Activated CD8-positive, alpha-beta memory T cell treated with anti-CD3 and anti-CD28 coated beads, Interleukin-2, amount 10 ng/mL, durations not matched to agents 7 days and 5 days (primary cell): Measurements from ENCODE around the gene MAML3. TPM values are rescaled to one million over a fixed set of nuclear protein-coding genes. Genes with fewer than 3 reads are reported as not detected.
A peak's percentile ranks its signal among the peaks of the same experiment; 100 is the strongest.

Experiments
- ATAC-seq: fragments of 150-1000 bp; cut with Tn5 transposase; one replicate; pipeline ENCODE4 v1.10.0; 2021; ENCODE audit warnings: moderate library complexity
- CTCF ChIA-PET: fragments of 350-600 bp; sonication (Branson Sonifier 250); formaldehyde crosslinking; loops from one replicate; lab custom pipeline; 2021; ENCODE audit warnings: antibody characterized with exemption; lab: Charles Lee
- DNase-seq: peaks from one replicate; pipeline ENCODE4 v3.0.0-alpha.2; 2020
- H3K27ac Mint-ChIP-seq: one replicate; pipeline ENCODE4 v1.8.0; 2021; ENCODE audit warnings: mild to moderate bottlenecking, mixed read lengths
- H3K27me3 Mint-ChIP-seq: one replicate; pipeline ENCODE4 v1.8.0; 2021; ENCODE audit warnings: mixed read lengths
- H3K36me3 Mint-ChIP-seq: one replicate; pipeline ENCODE4 v1.8.0; 2021; ENCODE audit warnings: mild to moderate bottlenecking, mixed read lengths
- H3K4me1 Mint-ChIP-seq: one replicate; pipeline ENCODE4 v1.8.0; 2021; ENCODE audit warnings: mixed read lengths
- H3K4me3 Mint-ChIP-seq: one replicate; pipeline ENCODE4 v1.8.0; 2021; ENCODE audit warnings: mild to moderate bottlenecking, moderate library complexity, mixed read lengths
- H3K9me3 Mint-ChIP-seq: one replicate; pipeline ENCODE4 v1.8.0; 2022; ENCODE audit warnings: low read depth, mixed read lengths
- total RNA-seq, 2 experiments: library from RNA; stranded (reverse); gene quantifications; one replicate each; pipeline ENCODE4 v1.2.3, GENCODE V29; 2021

MAML3 gene
- total RNA-seq, 2 experiments from 2014 or later: 1.8 to 4.3 TPM

DNA sequence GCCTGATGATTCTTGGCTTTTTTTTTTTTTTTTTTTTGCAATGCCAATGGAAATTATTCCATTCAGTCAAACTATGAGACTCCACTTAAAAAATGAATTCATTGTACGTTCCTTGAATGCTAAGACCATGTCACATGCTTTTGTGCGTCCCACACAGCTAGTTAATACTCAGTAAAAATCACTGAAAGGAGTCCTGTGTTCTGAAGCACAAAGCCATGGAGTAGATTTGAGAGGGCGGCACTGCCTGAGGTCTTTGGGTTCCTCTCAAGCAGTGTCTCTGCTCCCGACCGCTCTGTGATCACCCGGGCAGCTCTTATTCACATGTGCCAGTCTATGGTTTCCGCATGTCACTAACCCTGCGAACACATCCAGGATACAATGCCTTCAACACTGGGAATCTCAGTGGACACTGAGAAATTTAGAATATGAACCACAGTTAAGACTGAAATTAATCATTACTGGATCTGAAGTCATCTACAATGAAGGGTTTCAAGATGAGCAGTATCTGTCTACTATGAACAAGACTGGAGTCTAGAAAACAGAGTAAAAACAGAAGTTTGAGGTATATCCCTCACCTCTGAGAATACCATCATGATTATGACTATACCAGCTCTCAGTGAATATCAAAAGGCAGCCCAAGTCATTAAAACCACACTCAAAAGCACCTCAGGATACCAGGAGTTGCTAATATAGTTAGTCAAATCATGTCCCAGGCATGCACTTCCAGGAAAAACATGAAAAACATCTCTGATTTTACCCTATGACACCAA lies 295.4 kb downstream of the MAML3 start:
- Mint-ChIP-seq H3K27me3 (peaks cover 29% of the 10 kb centered on the region), H3K4me3 (no peak overlapping the region), H3K27ac (no peak overlapping the region), H3K36me3 (no peaks in the 10 kb centered on the region), H3K9me3 (no peaks in the 10 kb centered on the region), H3K4me1 (peaks cover 44% of the 10 kb centered on the region)
- DNase-seq (peak; percentile 52), ATAC-seq (peak; percentile 83)
- CTCF ChIA-PET: interaction anchor here (0.6 kb wide), 1 partner anchor 191 kb away, joined by 3 read pairs; no protein-coding TSS in a partner anchor

DNA sequence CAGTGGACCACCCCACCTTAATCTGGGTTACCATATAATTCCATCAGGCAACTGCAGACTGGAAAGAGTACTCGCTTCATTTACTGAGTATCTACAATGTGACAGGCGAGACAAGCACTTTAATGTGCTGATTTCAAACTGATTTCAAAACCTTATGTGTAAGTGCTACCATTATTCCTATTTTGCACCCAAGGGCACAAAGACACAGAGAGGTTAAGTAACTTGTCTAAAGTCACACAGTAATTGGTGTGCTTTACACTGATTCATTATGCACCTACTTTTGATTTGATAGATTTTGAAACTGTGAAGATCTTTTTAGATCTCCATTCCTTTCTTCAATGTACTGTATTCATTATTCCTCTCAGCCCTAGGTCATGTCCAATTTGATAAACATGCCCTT lies 296.0 kb downstream of the MAML3 start:
- H3K27ac Mint-ChIP-seq: no peak overlapping the region
- H3K4me3 Mint-ChIP-seq: no peak overlapping the region
- H3K36me3 Mint-ChIP-seq: no peaks in the 10 kb centered on the region
- no peaks in the 10 kb centered on the region for H3K9me3 Mint-ChIP-seq
- CTCF ChIA-PET: no interaction called here
- ATAC-seq: no peak
- H3K4me1 Mint-ChIP-seq: peaks cover 44% of the 10 kb centered on the region
- no peak for DNase-seq
- peaks cover 29% of the 10 kb centered on the region for H3K27me3 Mint-ChIP-seq

DNA sequence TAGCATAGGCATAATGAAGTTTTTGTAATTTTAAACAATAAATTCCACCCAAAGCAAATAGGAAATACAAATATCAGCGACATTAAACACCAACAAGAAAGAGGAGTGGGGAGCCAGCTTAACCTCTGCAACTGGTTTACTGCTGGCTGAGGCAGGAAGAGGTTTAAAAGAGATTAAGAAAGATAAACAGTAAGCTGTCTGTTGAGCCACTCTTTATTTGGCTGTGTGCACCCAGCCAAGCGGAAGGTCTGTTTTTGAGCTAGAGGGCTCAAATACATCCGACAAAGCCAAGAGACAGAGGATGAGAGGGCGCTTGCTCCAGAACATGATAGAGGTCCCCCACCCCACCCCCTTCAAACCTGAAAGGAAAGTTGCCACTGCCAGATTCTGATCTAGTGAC lies 297.0 kb downstream of the MAML3 start:
- ATAC-seq (peak; percentile 62), DNase-seq (peak; percentile 54)
- peaks cover 44% of the 10 kb centered on the region for H3K4me1 Mint-ChIP-seq

DNA sequence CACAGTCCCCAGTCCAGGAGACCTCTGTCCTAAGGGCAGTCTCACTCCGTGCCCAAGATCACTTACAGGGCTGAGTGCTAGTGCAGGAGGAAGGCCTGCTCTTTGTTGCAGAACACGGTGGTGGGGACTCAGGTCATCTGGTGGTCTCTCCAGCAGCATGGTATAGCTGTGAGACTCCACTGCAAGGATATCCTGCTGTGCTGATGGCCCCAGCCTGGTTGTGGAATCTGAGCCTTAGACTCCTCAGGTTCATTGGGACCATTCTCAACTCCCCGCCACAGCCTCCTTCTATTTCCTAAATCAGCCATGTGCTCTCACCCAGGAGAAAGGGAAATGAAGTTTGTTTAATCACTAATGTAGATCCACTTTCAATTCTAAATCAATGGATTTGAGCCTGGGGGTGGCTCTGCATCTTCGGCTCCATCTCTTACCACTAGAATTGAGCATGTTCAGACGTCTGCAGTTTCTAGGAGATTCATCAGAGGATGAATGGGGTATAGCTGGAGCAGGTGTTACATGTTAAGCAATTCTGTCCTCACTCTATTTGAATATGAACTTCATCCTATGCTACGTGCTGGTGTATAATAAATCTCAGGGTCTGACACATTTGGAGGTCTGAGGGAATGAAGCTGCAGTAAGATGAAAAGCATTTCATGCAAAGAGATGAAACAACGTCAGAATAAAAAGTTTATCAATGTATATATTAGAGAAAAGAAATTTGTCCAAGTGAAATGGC lies 299.1 kb downstream of the MAML3 start:
- Mint-ChIP-seq H3K9me3 (no peaks in the 10 kb centered on the region), H3K27me3 (peaks cover 25% of the 10 kb centered on the region), H3K27ac (no peak overlapping the region), H3K4me1 (peaks cover 35% of the 10 kb centered on the region), H3K36me3 (no peaks in the 10 kb centered on the region), H3K4me3 (no peak overlapping the region)
- CTCF ChIA-PET: interaction anchor here (0.6 to 1.5 kb wide), 2 partner anchors 10 to 126 kb away, joined by 3 to 4 read pairs; no protein-coding TSS in a partner anchor
- DNase-seq: no peak
- ATAC-seq: no peak

More for the DNA sequence above, 297.0 kb downstream of the MAML3 start:
- H3K9me3 Mint-ChIP-seq: no peaks in the 10 kb centered on the region
- peak overlapping the region; percentile 44 for H3K27ac Mint-ChIP-seq
- no peaks in the 10 kb centered on the region for H3K36me3 Mint-ChIP-seq
- CTCF ChIA-PET: interaction anchor here (0.9 to 1.2 kb wide), 2 partner anchors 395 to 397 kb away, joined by 3 read pairs; no protein-coding TSS in a partner anchor
- H3K4me3 Mint-ChIP-seq: no peak overlapping the region
- H3K27me3 Mint-ChIP-seq: peaks cover 25% of the 10 kb centered on the region

DNA sequence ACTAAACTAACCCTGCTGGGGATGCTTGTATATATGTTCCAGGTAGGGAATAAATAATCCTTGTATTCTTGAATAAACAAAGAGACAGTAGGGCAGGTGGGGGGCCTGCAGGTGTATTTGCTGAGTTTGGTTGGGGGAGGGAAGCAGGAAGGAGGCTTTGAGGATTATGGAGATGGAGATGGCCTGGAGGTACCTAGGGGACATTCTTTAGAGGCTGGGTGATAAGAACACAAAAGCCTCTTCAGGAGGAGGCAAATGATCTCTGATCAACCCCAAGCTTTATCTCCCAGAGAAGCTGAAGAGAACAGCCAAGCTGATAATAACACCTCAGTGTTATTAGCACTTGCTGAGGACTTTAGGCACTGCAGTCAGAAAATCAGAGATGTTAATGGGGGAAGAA lies 300.7 kb downstream of the MAML3 start:
- Mint-ChIP-seq H3K27ac (no peak overlapping the region), H3K9me3 (no peaks in the 10 kb centered on the region), H3K4me3 (no peak overlapping the region), H3K36me3 (no peaks in the 10 kb centered on the region), H3K27me3 (peaks cover 33% of the 10 kb centered on the region), H3K4me1 (peaks cover 26% of the 10 kb centered on the region)
- CTCF ChIA-PET: interaction anchor here (1.5 kb wide), 1 partner anchor 12 kb away, joined by 4 read pairs; no protein-coding TSS in a partner anchor
- no peak for DNase-seq
- no peak for ATAC-seq

DNA sequence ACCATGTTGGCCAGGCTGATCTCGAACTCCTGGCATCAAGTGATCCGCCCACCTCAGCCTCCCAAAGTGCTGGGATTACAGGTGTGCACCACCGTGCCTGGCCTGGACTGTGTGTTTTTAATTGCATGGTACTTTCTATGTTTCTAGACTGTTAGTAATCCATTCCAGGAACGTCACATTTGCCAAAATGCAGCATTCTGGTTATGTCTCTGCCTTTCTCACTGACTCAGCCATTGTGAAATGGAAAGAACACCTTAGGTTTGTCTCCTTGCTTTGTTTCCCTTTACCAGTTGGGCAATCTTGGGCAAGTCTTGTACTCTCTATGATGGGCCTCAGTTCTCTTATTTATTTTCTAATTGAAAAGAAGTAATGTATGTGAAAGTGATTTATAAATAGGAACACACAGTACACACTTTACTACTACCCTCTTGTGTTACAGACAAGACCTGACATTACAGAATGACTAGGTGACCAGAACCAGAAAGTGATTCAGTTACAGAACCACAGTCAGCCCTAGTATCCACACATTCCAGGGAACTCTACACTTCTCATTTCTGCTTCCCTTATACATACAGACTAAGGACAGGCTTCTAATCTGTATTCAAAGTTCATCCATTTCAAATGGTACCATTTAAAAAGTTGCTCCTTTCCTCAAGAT lies 301.2 kb downstream of the MAML3 start:
- Mint-ChIP-seq H3K9me3 (no peaks in the 10 kb centered on the region), H3K27me3 (peaks cover 32% of the 10 kb centered on the region), H3K4me3 (no peak overlapping the region), H3K36me3 (no peaks in the 10 kb centered on the region), H3K4me1 (peaks cover 20% of the 10 kb centered on the region), H3K27ac (no peak overlapping the region)
- no peak for ATAC-seq
- CTCF ChIA-PET: no interaction called here
- DNase-seq: no peak

DNA sequence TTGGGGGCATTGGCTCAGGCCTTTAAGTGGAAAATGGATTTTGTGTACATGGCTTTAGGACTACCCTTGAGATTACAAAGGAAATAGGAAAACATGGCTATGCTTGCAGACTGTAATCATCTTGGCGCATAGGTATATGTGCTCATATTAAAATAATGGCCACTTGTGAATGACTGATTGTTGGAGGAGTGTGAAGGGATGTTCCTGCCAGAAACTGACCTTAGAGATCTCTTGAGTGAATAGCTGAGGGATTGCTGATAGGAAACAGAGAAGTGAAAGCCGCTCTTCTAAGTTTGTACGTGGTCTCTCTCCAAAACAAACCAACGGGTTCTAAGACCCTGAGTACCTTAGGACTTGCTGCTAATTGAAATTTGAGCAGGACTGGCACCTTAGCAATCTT lies 302.3 kb downstream of the MAML3 start:
- no peaks in the 10 kb centered on the region for H3K9me3 Mint-ChIP-seq
- peaks cover 36% of the 10 kb centered on the region for H3K27me3 Mint-ChIP-seq
- H3K27ac Mint-ChIP-seq: no peak overlapping the region
- peaks cover 9% of the 10 kb centered on the region for H3K4me1 Mint-ChIP-seq
- ATAC-seq: no peak
- no peaks in the 10 kb centered on the region for H3K36me3 Mint-ChIP-seq
- CTCF ChIA-PET: no interaction called here
- no peak overlapping the region for H3K4me3 Mint-ChIP-seq
- DNase-seq: no peak

DNA sequence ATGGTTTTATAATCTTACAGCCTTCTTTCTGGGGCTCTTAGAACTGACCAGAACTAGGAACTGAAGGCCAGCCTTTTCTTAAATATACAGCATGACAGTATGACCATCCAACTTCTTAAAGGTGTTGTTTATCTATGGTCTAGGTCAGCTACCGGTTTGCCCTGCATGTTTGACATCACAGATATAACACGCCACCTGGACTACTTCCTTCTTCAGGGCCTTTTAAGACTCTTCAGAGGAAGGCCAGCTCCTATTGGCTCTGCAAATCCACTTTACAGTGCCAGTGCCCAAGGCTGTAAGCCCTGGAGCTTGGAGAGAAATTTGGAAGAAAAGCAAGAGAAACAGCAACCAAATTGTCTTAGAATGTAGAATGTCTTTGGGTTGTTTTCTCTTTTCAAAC lies 302.9 kb downstream of the MAML3 start:
- Mint-ChIP-seq H3K4me3 (no peak overlapping the region), H3K27me3 (peaks cover 31% of the 10 kb centered on the region), H3K4me1 (peaks cover 4% of the 10 kb centered on the region), H3K36me3 (no peaks in the 10 kb centered on the region), H3K9me3 (no peaks in the 10 kb centered on the region), H3K27ac (no peak overlapping the region)
- no peak for ATAC-seq
- DNase-seq: no peak
- CTCF ChIA-PET: no interaction called here

DNA sequence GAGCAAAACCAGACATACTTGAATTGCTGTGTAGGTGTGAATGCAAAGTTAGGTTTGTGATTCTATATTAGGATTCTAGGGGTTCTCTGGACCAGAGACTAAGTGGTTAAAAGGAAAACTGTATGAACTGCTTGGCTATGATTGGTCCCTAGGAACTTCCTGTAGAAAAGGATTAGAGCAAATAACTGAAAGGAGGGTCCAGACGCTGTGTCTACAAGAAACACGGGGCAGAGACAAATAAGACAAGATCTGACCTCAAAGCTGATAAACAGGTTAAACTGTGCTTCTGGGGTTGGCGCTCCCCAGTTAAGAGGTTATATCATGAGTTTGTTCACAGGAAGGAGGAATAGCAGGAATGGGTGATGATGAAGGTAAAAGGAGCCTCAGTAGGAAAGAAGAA lies 304.8 kb downstream of the MAML3 start:
- Mint-ChIP-seq H3K36me3 (no peaks in the 10 kb centered on the region), H3K4me1 (peaks cover 9% of the 10 kb centered on the region), H3K27me3 (peaks cover 40% of the 10 kb centered on the region), H3K4me3 (no peak overlapping the region), H3K9me3 (no peaks in the 10 kb centered on the region), H3K27ac (no peak overlapping the region)
- no peak for ATAC-seq
- DNase-seq: no peak
- CTCF ChIA-PET: no interaction called here

DNA sequence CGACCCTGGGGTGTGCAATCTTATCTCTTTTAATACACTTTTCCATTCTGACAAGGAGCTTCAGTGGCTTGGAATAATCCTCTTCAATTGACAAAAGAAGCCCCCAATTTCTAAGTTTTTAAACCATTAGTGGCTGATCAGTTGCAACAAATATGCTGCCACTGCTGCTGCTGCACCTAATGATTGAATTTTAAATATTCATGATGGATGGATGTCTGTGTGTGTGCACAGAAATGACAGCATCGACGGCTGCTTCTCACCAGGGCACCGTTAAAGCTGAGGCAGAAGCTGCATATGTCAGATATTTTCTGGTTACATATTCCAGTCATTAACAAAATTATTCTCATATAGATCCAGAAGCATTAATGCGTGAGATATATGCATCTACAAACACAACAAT lies 306.0 kb downstream of the MAML3 start:
- CTCF ChIA-PET: interaction anchor here (1.0 kb wide), 1 partner anchor 40 kb away, joined by 3 read pairs; no protein-coding TSS in a partner anchor
- H3K4me3 Mint-ChIP-seq: no peak overlapping the region

DNA sequence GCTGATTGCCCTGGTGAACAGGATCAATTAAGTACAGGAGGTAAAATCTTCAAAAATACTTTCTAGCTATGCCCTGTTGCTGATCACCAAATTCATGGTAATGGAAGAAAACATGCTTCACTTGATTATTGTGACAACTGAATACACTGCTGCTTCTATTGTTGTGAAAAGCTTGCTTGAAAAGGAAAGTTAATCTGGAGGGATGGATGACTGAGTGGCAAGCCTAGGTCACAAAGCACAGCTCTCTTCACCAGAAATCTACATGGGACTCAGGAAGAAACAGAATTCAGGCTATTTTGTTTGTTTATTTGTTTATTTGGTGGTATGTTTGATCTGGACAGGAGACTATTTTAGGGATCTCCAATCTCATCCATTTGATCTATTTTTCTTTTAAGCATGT lies 306.4 kb downstream of the MAML3 start:
- Mint-ChIP-seq H3K36me3 (no peaks in the 10 kb centered on the region), H3K27ac (no peak overlapping the region), H3K9me3 (no peaks in the 10 kb centered on the region), H3K4me1 (peaks cover 10% of the 10 kb centered on the region), H3K4me3 (no peak overlapping the region), H3K27me3 (peaks cover 52% of the 10 kb centered on the region)
- DNase-seq (no peak), ATAC-seq (no peak)
- CTCF ChIA-PET: interaction anchor here (1.0 kb wide), 1 partner anchor 41 kb away, joined by 3 read pairs; no protein-coding TSS in a partner anchor

More for the DNA sequence above, 306.0 kb downstream of the MAML3 start:
- Mint-ChIP-seq H3K4me1 (peaks cover 10% of the 10 kb centered on the region), H3K36me3 (no peaks in the 10 kb centered on the region), H3K27ac (no peak overlapping the region), H3K27me3 (peaks cover 49% of the 10 kb centered on the region), H3K9me3 (no peaks in the 10 kb centered on the region)
- no peak for ATAC-seq
- DNase-seq: no peak

DNA sequence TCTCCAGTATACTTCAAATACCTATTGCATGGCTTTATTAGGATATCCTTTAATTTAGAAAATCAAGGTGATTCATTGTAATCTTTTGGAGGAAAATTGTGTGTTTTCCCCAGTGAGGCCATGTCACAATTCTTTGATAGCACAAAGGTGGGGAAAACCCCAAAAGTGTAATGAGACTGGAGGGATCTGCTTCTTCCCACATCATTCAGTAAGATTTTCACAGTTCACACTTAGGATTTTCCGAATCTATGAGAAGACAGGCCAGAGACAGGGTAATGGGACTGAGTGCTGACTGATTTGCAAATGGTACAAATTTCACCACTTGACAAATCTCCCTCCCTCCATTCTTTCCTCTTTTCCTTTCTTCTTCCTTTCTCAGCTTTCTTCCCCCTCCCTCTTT lies 307.2 kb downstream of the MAML3 start:
- H3K27me3 Mint-ChIP-seq: peaks cover 52% of the 10 kb centered on the region

DNA sequence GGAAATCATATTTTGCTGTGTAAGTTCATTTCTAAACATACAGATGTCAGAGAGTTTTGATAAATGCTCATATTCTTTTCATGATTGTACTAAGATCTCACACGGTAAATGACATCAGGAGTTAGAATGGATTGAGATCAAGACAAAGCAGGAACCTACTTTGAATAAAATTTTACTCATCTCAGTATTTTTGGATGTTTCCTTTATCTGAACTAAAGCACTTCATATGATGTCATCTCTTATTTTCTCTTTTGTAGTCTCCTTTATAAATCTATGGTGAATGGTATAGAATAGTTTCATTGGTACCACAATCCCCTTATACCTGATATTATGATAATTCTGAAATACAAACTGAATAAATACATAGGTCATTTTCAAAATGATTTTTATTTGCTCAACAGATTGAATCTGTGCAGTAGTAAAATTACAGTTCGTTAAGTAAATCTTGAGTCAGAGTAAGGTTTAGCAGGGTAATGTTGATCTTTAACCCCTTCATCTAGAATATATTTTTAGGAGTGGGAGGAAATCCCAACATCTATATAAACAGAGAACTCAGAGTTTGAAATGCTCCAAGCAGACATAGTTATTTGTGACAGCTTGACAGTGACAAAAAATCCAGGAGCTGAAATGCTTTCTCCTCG lies 308.4 kb downstream of the MAML3 start:
- Mint-ChIP-seq H3K27ac (no peak overlapping the region), H3K9me3 (no peaks in the 10 kb centered on the region), H3K36me3 (no peaks in the 10 kb centered on the region), H3K27me3 (peaks cover 46% of the 10 kb centered on the region), H3K4me1 (peaks cover 10% of the 10 kb centered on the region), H3K4me3 (no peak overlapping the region)
- ATAC-seq (no peak), DNase-seq (no peak)
- CTCF ChIA-PET: no interaction called here

More for the DNA sequence above, 307.2 kb downstream of the MAML3 start:
- Mint-ChIP-seq H3K4me3 (no peak overlapping the region), H3K36me3 (no peaks in the 10 kb centered on the region), H3K27ac (no peak overlapping the region), H3K9me3 (no peaks in the 10 kb centered on the region), H3K4me1 (peaks cover 10% of the 10 kb centered on the region)
- ATAC-seq (no peak), DNase-seq (no peak)
- CTCF ChIA-PET: no interaction called here
